WTC11 (cell line): Measurements from ENCODE around the gene EDN3. TPM values are rescaled to one million over a fixed set of nuclear protein-coding genes. Genes with fewer than 3 reads are reported as not detected.

Experiments used
- ATAC-seq: fragments of 200-7000 bp; cut with Tn5 transposase; 2 replicates; pipeline ENCODE4 v1.10.0; 2021; ENCODE audit warnings: mild to moderate bottlenecking, moderate library complexity
- CTCF ChIA-PET: fragments of 300-600 bp; sonication (Branson Sonifier 250); formaldehyde crosslinking; loops from one replicate; lab custom pipeline; 2021; ENCODE audit warnings: antibody characterized with exemption; lab: Charles Lee
- POLR2A ChIA-PET: fragments of 350-600 bp; sonication (Branson Sonifier 250); formaldehyde crosslinking; loops from one replicate; lab custom pipeline; 2021; ENCODE audit warnings: antibody characterized with exemption; lab: Charles Lee
- DNase-seq: peaks from one replicate; pipeline ENCODE4 v3.0.0; 2021; ENCODE audit warnings: low spot score
- H3K27ac Mint-ChIP-seq: 2 replicates; pipeline ENCODE4 v1.8.0; 2021; ENCODE audit warnings: mixed read lengths
- H3K27me3 Mint-ChIP-seq: 2 replicates; pipeline ENCODE4 v1.8.0; 2021; ENCODE audit warnings: low read depth, mild to moderate bottlenecking, moderate library complexity, mixed read lengths
- H3K36me3 Mint-ChIP-seq: 2 replicates; pipeline ENCODE4 v1.8.0; 2021; ENCODE audit warnings: mixed read lengths
- H3K4me1 Mint-ChIP-seq: 2 replicates; pipeline ENCODE4 v1.8.0; 2022; ENCODE audit warnings: mixed read lengths
- H3K4me3 Mint-ChIP-seq: 2 replicates; pipeline ENCODE4 v1.8.0; 2021; ENCODE audit warnings: mild to moderate bottlenecking, moderate library complexity, mixed read lengths
- H3K9me3 Mint-ChIP-seq: 2 replicates; pipeline ENCODE4 v1.8.0; 2021; ENCODE audit warnings: mixed read lengths
- ATF6 ChIP-seq: sonication (generic); formaldehyde crosslinking; IDR thresholded peaks from 2 replicates; pipeline ENCODE4 v1.8.1; 2023; ENCODE audit warnings: mild to moderate bottlenecking, missing genetic modification reagents
- E2F4 ChIP-seq: sonication (generic); formaldehyde crosslinking; IDR thresholded peaks from 2 replicates; pipeline ENCODE4 v1.8.1; 2022; ENCODE audit warnings: low read depth, mild to moderate bottlenecking, moderate library complexity, missing genetic modification reagents, borderline replicate concordance
- ERG ChIP-seq: fragments of 250-450 bp; sonication (Bioruptor Pico); IDR thresholded peaks from 2 replicates; pipeline ENCODE4 v1.8.0; 2021; ENCODE audit warnings: mild to moderate bottlenecking
- ESRRA ChIP-seq: sonication (generic); formaldehyde crosslinking; IDR thresholded peaks from 2 replicates; pipeline ENCODE4 v1.8.1; 2022; ENCODE audit warnings: mild to moderate bottlenecking, missing genetic modification reagents, borderline replicate concordance
- FOXJ3 ChIP-seq: sonication (generic); formaldehyde crosslinking; IDR thresholded peaks from 2 replicates; pipeline ENCODE4 v1.9.0; 2021; ENCODE audit warnings: missing genetic modification reagents, mild to moderate bottlenecking, borderline replicate concordance
- FOXP4 ChIP-seq: sonication (generic); formaldehyde crosslinking; IDR thresholded peaks from 2 replicates; pipeline ENCODE4 v1.8.0; 2022; ENCODE audit warnings: mild to moderate bottlenecking, missing genetic modification reagents
- IRF1 ChIP-seq: sonication (generic); formaldehyde crosslinking; IDR thresholded peaks from 2 replicates; pipeline ENCODE4 v1.8.0; 2023; ENCODE audit warnings: missing genetic modification reagents
- MYBL2 ChIP-seq: sonication (generic); formaldehyde crosslinking; IDR thresholded peaks from 2 replicates; pipeline ENCODE4 v1.8.1; 2023; ENCODE audit warnings: mild to moderate bottlenecking, moderate library complexity, missing genetic modification reagents
- PREB ChIP-seq: sonication (generic); formaldehyde crosslinking; IDR thresholded peaks from 2 replicates; pipeline ENCODE4 v1.8.1; 2022; ENCODE audit warnings: mild to moderate bottlenecking, missing genetic modification reagents, moderate library complexity, borderline replicate concordance
- PRRX2 ChIP-seq: fragments of 250-450 bp; sonication (Bioruptor Pico); IDR thresholded peaks from 2 replicates; pipeline ENCODE4 v1.8.0; 2021; ENCODE audit warnings: mild to moderate bottlenecking
- STAT6 ChIP-seq: sonication (generic); formaldehyde crosslinking; conservative IDR thresholded peaks from 2 replicates; pipeline ENCODE4 v1.8.1; 2023; ENCODE audit warnings: mild to moderate bottlenecking, low read depth, missing genetic modification reagents, moderate library complexity
- USF1 ChIP-seq: sonication (generic); formaldehyde crosslinking; IDR thresholded peaks from 2 replicates; pipeline ENCODE4 v1.8.0; 2022; ENCODE audit warnings: mild to moderate bottlenecking, missing genetic modification reagents
- ZBTB21 ChIP-seq: sonication (generic); formaldehyde crosslinking; IDR thresholded peaks from 2 replicates; pipeline ENCODE4 v1.8.1; 2023; ENCODE audit warnings: mild to moderate bottlenecking, missing genetic modification reagents, borderline replicate concordance
- ZNF138 ChIP-seq: sonication (generic); formaldehyde crosslinking; conservative IDR thresholded peaks from 2 replicates; pipeline ENCODE4 v1.8.1; 2022; ENCODE audit warnings: mild to moderate bottlenecking, moderate library complexity, missing genetic modification reagents
- ZNF232 ChIP-seq: sonication (generic); formaldehyde crosslinking; IDR thresholded peaks from 2 replicates; pipeline ENCODE4 v1.8.0; 2022; ENCODE audit warnings: mild to moderate bottlenecking, missing genetic modification reagents
- ZNF263 ChIP-seq: sonication (generic); formaldehyde crosslinking; IDR thresholded peaks from 2 replicates; pipeline ENCODE4 v1.8.1; 2022; ENCODE audit warnings: low read depth, mild to moderate bottlenecking, moderate library complexity, missing genetic modification reagents
- ZNF317 ChIP-seq: sonication (generic); formaldehyde crosslinking; IDR thresholded peaks from 2 replicates; pipeline ENCODE4 v1.8.1; 2023; ENCODE audit warnings: low read depth, mild to moderate bottlenecking, moderate library complexity, missing genetic modification reagents, borderline replicate concordance
- ZNF396 ChIP-seq: fragments of 250-450 bp; sonication (Bioruptor Pico); IDR thresholded peaks from 2 replicates; pipeline ENCODE4 v1.8.0; 2021; ENCODE audit warnings: mild to moderate bottlenecking, moderate library complexity, borderline replicate concordance
- ZNF416 ChIP-seq: fragments of 250-450 bp; sonication (Bioruptor Pico); IDR thresholded peaks from 2 replicates; pipeline ENCODE4 v1.9.0; 2021; ENCODE audit warnings: mild to moderate bottlenecking, inconsistent platforms
- ZNF423 ChIP-seq: fragments of 250-450 bp; sonication (Bioruptor Pico); IDR thresholded peaks from 2 replicates; pipeline ENCODE4 v2.1.2; 2022; ENCODE audit warnings: mild to moderate bottlenecking, moderate library complexity
- total RNA-seq: library from RNA; stranded (reverse); gene quantifications from 3 replicates; pipeline ENCODE4 v1.2.3, GENCODE V29; 2021

The EDN3 gene
- total RNA-seq, 1 experiment from 2014 or later = 0.13 TPM

- Mint-ChIP-seq H3K27ac (no peak overlapping the region), H3K4me1 (no peaks in the 10 kb centered on the region), H3K4me3 (no peak overlapping the region), H3K27me3 (peaks cover 4% of the 10 kb centered on the region; the same call in 1 of the 2 replicates), H3K9me3 (no peaks in the 10 kb centered on the region), H3K36me3 (no peaks in the 10 kb centered on the region)
- CTCF ChIA-PET = interaction anchor here (2.4 kb wide), 1 partner anchor 71 kb away, joined by 6 read pairs; no protein-coding TSS in a partner anchor
- no peak for ATAC-seq
- no peak for DNase-seq
- POLR2A ChIA-PET = interaction anchor here (1.0 kb wide), 1 partner anchor 11 kb away, joined by 3 read pairs; no protein-coding TSS in a partner anchor
- TF ChIP-seq ZNF396 (no peak), STAT6 (CRISPR knock-in tag) (no peak), ZNF317 (CRISPR knock-in tag) (no peak), USF1 (no peak), PRRX2 (CRISPR knock-in tag) (no peak), ZNF232 (CRISPR knock-in tag) (no peak), ZBTB21 (CRISPR knock-in tag) (no peak), PREB (CRISPR knock-in tag) (no peak), IRF1 (CRISPR knock-in tag) (no peak), ZNF263 (CRISPR knock-in tag) (no peak), MYBL2 (no peak), ZNF423 (CRISPR knock-in tag) (no peak), ESRRA (CRISPR knock-in tag) (no peak)
These were observed 32.9 kb downstream of the EDN3 start for GRCh38 chr20:59333260-59333845.

GRCh38 chr20:59333951-59334350 lies 33.5 kb downstream of the EDN3 start:
- Mint-ChIP-seq H3K27ac (no peak overlapping the region), H3K27me3 (peaks cover 4% of the 10 kb centered on the region; the same call in 1 of the 2 replicates), H3K36me3 (no peaks in the 10 kb centered on the region), H3K4me3 (no peak overlapping the region), H3K9me3 (no peaks in the 10 kb centered on the region), H3K4me1 (no peaks in the 10 kb centered on the region)
- ATAC-seq = no peak
- CTCF ChIA-PET = interaction anchor here (0.6 to 2.4 kb wide), 2 partner anchors 18 to 70 kb away, joined by 3 to 6 read pairs; no protein-coding TSS in a partner anchor
- POLR2A ChIA-PET = interaction anchor here (1.0 kb wide), 1 partner anchor 10 kb away, joined by 3 read pairs; no protein-coding TSS in a partner anchor
- no peak for DNase-seq
- no peak for TF ChIP-seq PREB (CRISPR knock-in tag)
- TF ChIP-seq ZNF138 (CRISPR knock-in tag) = no peak
- no peak for TF ChIP-seq ERG
- TF ChIP-seq MYBL2 = no peak
- TF ChIP-seq ZNF263 (CRISPR knock-in tag) = no peak
- no peak for TF ChIP-seq ATF6 (CRISPR knock-in tag)
- no peak for TF ChIP-seq E2F4
- TF ChIP-seq ZNF416 (CRISPR knock-in tag) = no peak
- TF ChIP-seq FOXP4 (CRISPR knock-in tag) = no peak
- no peak for TF ChIP-seq FOXJ3 (CRISPR knock-in tag)
- no peak for TF ChIP-seq ZBTB21 (CRISPR knock-in tag)
